ENCODE results near the gene PSD4.

PSD4 gene

GRCh38 chr2:113209011-113209645 lies 35.4 kb downstream of the PSD4 start:
- DNase-seq: no peak

GRCh38 chr2:113209646-113210171 lies 35.9 kb downstream of the PSD4 start:
- no peak for DNase-seq

- no peak for DNase-seq
Measured at GRCh38 chr2:113211226-113212105, 37.7 kb downstream of the PSD4 start.

- DNase-seq: no peak
Measured at GRCh38 chr2:113212245-113213060, 38.7 kb downstream of the PSD4 start.

- DNase-seq: no peak
Measured at GRCh38 chr2:113213061-113213930, 39.5 kb downstream of the PSD4 start.

GRCh38 chr2:113214141-113214540 lies 40.4 kb downstream of the PSD4 start:
- no peak for DNase-seq

GRCh38 chr2:113215056-113215455 lies 41.3 kb downstream of the PSD4 start:
- DNase-seq: no peak

GRCh38 chr2:113216321-113216720 lies 42.5 kb downstream of the PSD4 start:
- DNase-seq: no peak

- peak; percentile 76 to 81 for DNase-seq
Measured at GRCh38 chr2:113216891-113217454, 43.2 kb downstream of the PSD4 start.

- peak; percentile 85 to 87 for DNase-seq
Measured at GRCh38 chr2:113217455-113218282, 43.9 kb downstream of the PSD4 start.

GRCh38 chr2:113218283-113219091 lies 44.7 kb downstream of the PSD4 start:
- no peak for DNase-seq

GRCh38 chr2:113219092-113219441 lies 45.3 kb downstream of the PSD4 start:
- no peak for DNase-seq

GRCh38 chr2:113219525-113219888 lies 45.7 kb downstream of the PSD4 start:
- no peak for DNase-seq

- DNase-seq: peak; percentile 43 to 45
Measured at GRCh38 chr2:113219889-113220641, 46.3 kb downstream of the PSD4 start.

- DNase-seq: no peak
Measured at GRCh38 chr2:113220970-113221708, 47.4 kb downstream of the PSD4 start.

- no peak for DNase-seq
Measured at GRCh38 chr2:113221846-113222245, 48.1 kb downstream of the PSD4 start.

GRCh38 chr2:113223813-113224212 lies 50.0 kb downstream of the PSD4 start:
- no peak for DNase-seq

GRCh38 chr2:113224647-113225236 lies 51.0 kb downstream of the PSD4 start:
- no peak for DNase-seq
